Hepatocyte (in vitro differentiated cells): Measurements from ENCODE around the gene ARHGAP31. TPM values are rescaled to one million over a fixed set of nuclear protein-coding genes. Genes with fewer than 3 reads are reported as not detected.

Source experiments
- DNase-seq: peaks from one replicate; pipeline ENCODE4 v3.0.0-alpha.2; 2016; ENCODE audit warnings: low spot score
- H2AFZ ChIP-seq: fragments of 200-600 bp; sonication (generic); 2 replicates; pipeline ENCODE4 v1.6.0; 2016; ENCODE audit warnings: antibody characterized with exemption, mild to moderate bottlenecking
- H3K27ac ChIP-seq: fragments of 200-600 bp; sonication (generic); 2 replicates; pipeline ENCODE4 v1.5.1; 2016; ENCODE audit warnings: mild to moderate bottlenecking
- H3K27me3 ChIP-seq: fragments of 200-600 bp; sonication (generic); 2 replicates; pipeline ENCODE4 v1.6.1; 2016
- H3K36me3 ChIP-seq: fragments of 200-600 bp; sonication (generic); replicated peaks from 2 replicates; pipeline ENCODE4 v1.5.1; 2016; ENCODE audit warnings: low read depth; ENCODE audit not compliant: insufficient read depth
- H3K4me1 ChIP-seq: fragments of 200-600 bp; sonication (generic); 2 replicates; pipeline ENCODE4 v1.5.1; 2016; ENCODE audit warnings: mild to moderate bottlenecking, moderate library complexity; ENCODE audit not compliant: insufficient read depth
- H3K4me2 ChIP-seq: fragments of 200-600 bp; sonication (generic); 2 replicates; pipeline ENCODE4 v1.6.0; 2016
- H3K4me3 ChIP-seq: fragments of 200-600 bp; sonication (generic); 2 replicates; pipeline ENCODE4 v1.5.1; 2016; ENCODE audit warnings: mild to moderate bottlenecking
- H3K79me2 ChIP-seq: fragments of 200-600 bp; sonication (generic); 2 replicates; pipeline ENCODE4 v1.6.0; 2017; ENCODE audit warnings: mild to moderate bottlenecking
- H3K9me2 ChIP-seq: fragments of 200-600 bp; sonication (generic); replicated peaks from 2 replicates; pipeline ENCODE4 v1.6.0; 2017; ENCODE audit warnings: mild to moderate bottlenecking; ENCODE audit not compliant: insufficient read depth
- H3K9me3 ChIP-seq: fragments of 200-600 bp; sonication (generic); 2 replicates; pipeline ENCODE4 v1.5.1; 2016; ENCODE audit warnings: low read depth, mild to moderate bottlenecking
- H4K20me1 ChIP-seq: fragments of 200-600 bp; sonication (generic); 2 replicates; pipeline ENCODE4 v1.6.0; 2016; ENCODE audit warnings: mild to moderate bottlenecking; ENCODE audit not compliant: insufficient read depth, poor library complexity, severe bottlenecking
- EZH2 ChIP-seq: fragments of 200-600 bp; sonication (generic); IDR thresholded peaks from 2 replicates; pipeline ENCODE4 v1.6.1; 2016; ENCODE audit warnings: antibody characterized with exemption, mild to moderate bottlenecking, borderline replicate concordance
- EZH2phosphoT487 ChIP-seq: fragments of 200-600 bp; sonication (generic); IDR thresholded peaks from one replicate; pipeline ENCODE4 v1.6.1; 2018; ENCODE audit warnings: antibody characterized with exemption, mild to moderate bottlenecking, low read depth, moderate library complexity; ENCODE audit not compliant: unreplicated experiment, severe bottlenecking
- WGBS: methylation state at CpG from one replicate; pipeline ENCODE4 v1.1.6; 2016; ENCODE audit warnings: low lambda C conversion rate; ENCODE audit errors: missing lambda C conversion rate; 5-methylcytosine and 5-hydroxymethylcytosine counted together
- polyA plus RNA-seq: library from polyadenylated mRNA; unstranded; fragments of >200 nt; fragmentation: Nextera tagmentation; extraction: Ambion mirVana; gene quantifications from 2 replicates; pipeline ENCODE4 v1.2.1, GENCODE V29; 2016
- total RNA-seq: library from RNA; depleted of rRNA; stranded (reverse); fragments of >200 nt; gene quantifications from 2 replicates; pipeline ENCODE4 v1.2.3, GENCODE V29; 2014
- TF ChIP-seq, protein P1 (sequence below): fragments of 200-600 bp; sonication (generic); IDR thresholded peaks from 2 replicates; pipeline ENCODE4 v1.5.1; 2016; ENCODE audit warnings: antibody characterized with exemption, mild to moderate bottlenecking; ENCODE audit not compliant: poor library complexity

The ARHGAP31 gene
- total and polyA plus RNA-seq, 2 experiments from 2014 or later = 2.9 to 7.3 TPM

DNA sequence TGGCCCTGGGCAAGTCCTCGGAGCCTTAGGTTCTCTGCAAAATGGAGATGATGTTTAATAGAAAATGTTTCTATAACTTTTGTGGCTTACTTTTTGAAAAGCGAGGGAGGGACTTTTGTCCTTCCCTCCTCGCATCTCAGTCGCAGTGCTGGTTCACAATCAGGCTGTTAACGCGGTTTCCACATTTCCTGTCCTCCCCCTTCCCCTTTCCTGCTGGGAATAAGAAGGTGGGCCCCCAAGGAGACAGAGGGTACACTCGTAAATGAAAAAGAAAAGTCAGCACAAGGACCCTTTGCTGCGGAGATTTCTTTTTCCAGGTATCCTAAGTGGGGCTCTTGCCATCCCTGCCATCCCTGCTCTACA lies 29.5 kb downstream of the ARHGAP31 start:
- Histone ChIP-seq H3K79me2 (peaks cover 13% of the 10 kb centered on the region), H3K36me3 (no peaks in the 10 kb centered on the region), H3K4me2 (peak overlapping the region; percentile 85), H4K20me1 (no peaks in the 10 kb centered on the region), H3K27me3 (no peaks in the 10 kb centered on the region), H3K4me1 (peaks cover 21% of the 10 kb centered on the region), H3K27ac (peak overlapping the region; percentile 99), H2AFZ (peak overlapping the region; percentile 83), H3K4me3 (peak overlapping the region; percentile 66), H3K9me2 (no peaks in the 10 kb centered on the region), H3K9me3 (no peaks in the 10 kb centered on the region)
- WGBS = 67% methylated on average over 8 of the region's 8 CpGs
- TF ChIP-seq, protein P1, sequence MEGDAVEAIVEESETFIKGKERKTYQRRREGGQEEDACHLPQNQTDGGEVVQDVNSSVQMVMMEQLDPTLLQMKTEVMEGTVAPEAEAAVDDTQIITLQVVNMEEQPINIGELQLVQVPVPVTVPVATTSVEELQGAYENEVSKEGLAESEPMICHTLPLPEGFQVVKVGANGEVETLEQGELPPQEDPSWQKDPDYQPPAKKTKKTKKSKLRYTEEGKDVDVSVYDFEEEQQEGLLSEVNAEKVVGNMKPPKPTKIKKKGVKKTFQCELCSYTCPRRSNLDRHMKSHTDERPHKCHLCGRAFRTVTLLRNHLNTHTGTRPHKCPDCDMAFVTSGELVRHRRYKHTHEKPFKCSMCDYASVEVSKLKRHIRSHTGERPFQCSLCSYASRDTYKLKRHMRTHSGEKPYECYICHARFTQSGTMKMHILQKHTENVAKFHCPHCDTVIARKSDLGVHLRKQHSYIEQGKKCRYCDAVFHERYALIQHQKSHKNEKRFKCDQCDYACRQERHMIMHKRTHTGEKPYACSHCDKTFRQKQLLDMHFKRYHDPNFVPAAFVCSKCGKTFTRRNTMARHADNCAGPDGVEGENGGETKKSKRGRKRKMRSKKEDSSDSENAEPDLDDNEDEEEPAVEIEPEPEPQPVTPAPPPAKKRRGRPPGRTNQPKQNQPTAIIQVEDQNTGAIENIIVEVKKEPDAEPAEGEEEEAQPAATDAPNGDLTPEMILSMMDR = no peak
- TF ChIP-seq EZH2 = no peak
- no peak for TF ChIP-seq EZH2phosphoT487
- no peak for DNase-seq

DNA sequence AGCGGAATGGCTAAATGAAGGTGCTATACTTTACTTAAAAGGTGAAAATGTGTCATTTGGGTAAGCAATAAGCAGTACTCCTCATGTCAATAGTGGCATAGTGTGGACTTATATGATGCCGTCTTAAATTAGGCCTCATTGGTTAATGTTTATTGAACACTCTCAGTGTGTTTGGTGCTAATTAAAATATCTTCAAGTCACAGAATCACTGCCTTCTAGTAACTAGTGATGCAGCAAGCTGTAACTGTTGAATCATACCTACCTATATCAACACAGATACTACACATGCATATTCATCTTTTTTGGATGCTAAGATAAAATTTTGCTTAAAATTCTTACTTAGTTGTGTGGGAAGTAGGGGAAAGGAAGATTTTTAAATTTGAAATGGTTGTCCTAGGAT lies 30.7 kb downstream of the ARHGAP31 start:
- 86% methylated on average over 2 of the region's 2 CpGs for WGBS
- no peaks in the 10 kb centered on the region for H3K9me3 ChIP-seq
- H2AFZ ChIP-seq = no peak overlapping the region
- H3K27ac ChIP-seq = no peak overlapping the region
- no peak for DNase-seq
- no peaks in the 10 kb centered on the region for H3K27me3 ChIP-seq
- no peaks in the 10 kb centered on the region for H4K20me1 ChIP-seq
- no peak overlapping the region for H3K4me2 ChIP-seq
- no peak for TF ChIP-seq EZH2
- TF ChIP-seq, protein P1 = no peak
- TF ChIP-seq EZH2phosphoT487 = no peak
- peaks cover 12% of the 10 kb centered on the region for H3K79me2 ChIP-seq
- H3K36me3 ChIP-seq = no peaks in the 10 kb centered on the region
- no peak overlapping the region for H3K4me3 ChIP-seq
- no peaks in the 10 kb centered on the region for H3K9me2 ChIP-seq
- peaks cover 17% of the 10 kb centered on the region for H3K4me1 ChIP-seq

DNA sequence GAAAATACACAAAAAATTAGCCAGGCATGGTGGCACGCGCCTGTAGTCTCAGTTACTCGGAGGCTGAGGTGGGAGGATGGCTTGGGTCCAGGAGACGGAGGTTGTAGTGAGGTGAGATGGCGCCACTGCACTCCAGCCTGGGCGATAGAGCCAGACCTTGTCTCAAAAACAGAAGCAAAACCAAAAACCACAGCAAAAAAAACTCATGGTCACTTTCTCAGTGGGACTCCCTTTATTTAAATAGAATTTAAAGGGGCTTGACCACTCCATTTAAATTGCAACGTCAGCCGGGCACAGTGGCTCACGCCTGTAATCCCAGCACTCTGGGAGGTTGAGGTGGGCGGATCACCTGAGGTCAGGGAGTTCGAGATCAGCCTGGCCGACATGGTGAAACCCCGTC lies 32.8 kb downstream of the ARHGAP31 start:
- 94% methylated on average over 13 of the region's 13 CpGs for WGBS
- Histone ChIP-seq H4K20me1 (no peaks in the 10 kb centered on the region), H3K27me3 (no peaks in the 10 kb centered on the region), H3K27ac (no peak overlapping the region), H3K4me3 (no peak overlapping the region), H3K79me2 (peaks cover 3% of the 10 kb centered on the region), H3K4me2 (no peak overlapping the region), H3K9me2 (no peaks in the 10 kb centered on the region), H3K9me3 (no peaks in the 10 kb centered on the region), H3K4me1 (peaks cover 14% of the 10 kb centered on the region), H3K36me3 (no peaks in the 10 kb centered on the region), H2AFZ (no peak overlapping the region)
- TF ChIP-seq, protein P1 = no peak
- no peak for TF ChIP-seq EZH2phosphoT487
- TF ChIP-seq EZH2 = no peak
- no peak for DNase-seq

DNA sequence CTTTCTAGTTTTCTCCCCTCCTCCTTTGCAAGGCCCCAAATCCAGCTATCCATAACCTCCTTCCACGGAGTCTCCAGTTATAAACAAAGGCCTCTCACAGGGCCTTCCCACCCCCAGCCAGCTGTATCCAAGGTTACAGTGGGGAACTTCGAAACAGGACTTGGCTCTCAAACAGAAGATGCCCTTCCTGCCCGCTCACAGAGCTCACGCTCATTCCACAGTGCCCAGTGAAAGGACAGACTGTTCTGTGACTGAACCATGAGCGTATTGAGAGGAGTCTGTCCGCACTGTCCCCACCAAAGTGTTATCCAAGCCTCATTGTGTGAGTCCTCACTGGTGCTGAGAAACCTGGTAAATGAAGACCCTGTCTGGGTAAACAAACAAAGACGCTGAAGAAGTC lies 35.4 kb downstream of the ARHGAP31 start:
- H3K4me3 ChIP-seq = no peak overlapping the region

More for the DNA sequence above, 35.4 kb downstream of the ARHGAP31 start:
- 70% methylated on average over 7 of the region's 7 CpGs for WGBS
- H3K36me3 ChIP-seq = no peaks in the 10 kb centered on the region
- no peak for TF ChIP-seq EZH2phosphoT487
- TF ChIP-seq, protein P1 = no peak
- TF ChIP-seq EZH2 = no peak
- H3K4me1 ChIP-seq = peaks cover 14% of the 10 kb centered on the region
- H3K79me2 ChIP-seq = peaks cover 3% of the 10 kb centered on the region
- no peaks in the 10 kb centered on the region for H3K9me3 ChIP-seq
- no peak overlapping the region for H2AFZ ChIP-seq
- no peaks in the 10 kb centered on the region for H3K9me2 ChIP-seq
- no peaks in the 10 kb centered on the region for H4K20me1 ChIP-seq
- no peak for DNase-seq
- peak overlapping the region; percentile 60 for H3K27ac ChIP-seq
- peak overlapping the region; percentile 64 for H3K4me2 ChIP-seq
- no peaks in the 10 kb centered on the region for H3K27me3 ChIP-seq
